Small intestine (tissue), 16 donors: ENCODE data around the gene PRKCQ. TPM values are rescaled to one million over a fixed set of nuclear protein-coding genes. Genes with fewer than 3 reads are reported as not detected.

Experiments
- DNase-seq, 2 donors: peaks; one replicate each; pipeline versions ENCODE4 v3.0.0 to v3.0.0-alpha.2; 2013
- FAIRE-seq: peaks from 2 replicates; lab custom pipeline; 2012; peaks lifted over from hg19 to GRCh38; lab: Jason Lieb, UNC
- H3K27ac ChIP-seq, 3 donors: one replicate each; pipeline ENCODE4 v1.5.1; 2013; ENCODE audit warnings: low read length in 2 of 3, mild to moderate bottlenecking in 2 of 3, control low read depth in 1 of 3, inconsistent platforms in 1 of 3, low read depth in 1 of 3, moderate library complexity in 1 of 3
- H3K27me3 ChIP-seq, 3 donors: one replicate each; pipeline ENCODE4 v1.6.1; 2013; ENCODE audit warnings: low read length in 3 of 3, inconsistent platforms in 1 of 3; ENCODE audit not compliant: control insufficient read depth in 3 of 3, insufficient read depth in 3 of 3
- H3K36me3 ChIP-seq, 3 donors: one replicate each; pipeline ENCODE4 v1.6.1; 2013; ENCODE audit warnings: low read length in 3 of 3, inconsistent platforms in 1 of 3, low read depth in 1 of 3, mild to moderate bottlenecking in 1 of 3, moderate library complexity in 1 of 3; ENCODE audit not compliant: control insufficient read depth in 3 of 3, insufficient read depth in 2 of 3
- H3K4me1 ChIP-seq, 3 donors: one replicate each; pipeline ENCODE4 v1.6.1; 2013; ENCODE audit warnings: low read length in 2 of 3, inconsistent platforms in 1 of 3, low read depth in 1 of 3, mild to moderate bottlenecking in 1 of 3, moderate library complexity in 1 of 3; ENCODE audit not compliant: control insufficient read depth in 3 of 3, insufficient read depth in 2 of 3
- H3K4me3 ChIP-seq, 3 donors: one replicate each; pipeline ENCODE4 v1.5.1; 2013; ENCODE audit warnings: low read length in 3 of 3, control low read depth in 1 of 3, inconsistent platforms in 1 of 3, low read depth in 1 of 3, mild to moderate bottlenecking in 1 of 3, moderate library complexity in 1 of 3
- H3K9me3 ChIP-seq, 2 donors: one replicate each; pipeline ENCODE4 v1.6.1; 2013; ENCODE audit warnings: low read depth in 1 of 2, low read length in 1 of 2; ENCODE audit not compliant: control insufficient read depth in 2 of 2, insufficient read depth in 1 of 2
- WGBS, 3 donors: extraction: QIAGEN DNeasy Blood & Tissue Kit; methylation state at CpG; one replicate each; pipeline ENCODE4 v1.1.7; 2013; 5-methylcytosine and 5-hydroxymethylcytosine counted together
- long read RNA-seq, 10 donors: transcript quantifications; one replicate each; lab custom pipeline, GENCODE V29; 2026
- polyA plus RNA-seq, 4 donors: library from polyadenylated mRNA; stranded (reverse) in 3 of 4; unstranded in 1 of 4; fragments of 200-250 nt in 3 of 4; fragments of 120-200 nt in 1 of 4; gene quantifications; one replicate each; pipeline versions ENCODE4 v1.2.1 to v1.2.3, GENCODE V29; 2013
- donor health status: healthy with polysubstance abuse.
- donor health status: control.
- donor health status: control.
- donor health status: Bipolar disorder and iron deficiency.
- donor health status: healthy.

The PRKCQ gene
- 1 to 10 TPM in 3 of 4 donors, under 1 TPM in 1; 0.91 to 3.4 (median 1.3) TPM for polyA plus RNA-seq
- long read RNA-seq, donor 1, partial matches to known transcripts = 0 of 1 reads
- long read RNA-seq, donor 1, other reads (novel, unspliced or antisense) = 0 of 1 reads
- long read RNA-seq, donor 2 = 0 reads
- long read RNA-seq, donor 3 = 0 reads
- long read RNA-seq, donor 4 = 0 reads
- long read RNA-seq, donor 5, partial matches to known transcripts = 0 of 1 reads
- long read RNA-seq, donor 5, other reads (novel, unspliced or antisense) = 0 of 1 reads
- long read RNA-seq, donor 6 = 0 reads
- long read RNA-seq, donor 7 = 0 reads
- long read RNA-seq, donor 8 = 0 reads
- long read RNA-seq, donor 9 = 0 reads
- long read RNA-seq, donor 10 = 0 reads

DNA sequence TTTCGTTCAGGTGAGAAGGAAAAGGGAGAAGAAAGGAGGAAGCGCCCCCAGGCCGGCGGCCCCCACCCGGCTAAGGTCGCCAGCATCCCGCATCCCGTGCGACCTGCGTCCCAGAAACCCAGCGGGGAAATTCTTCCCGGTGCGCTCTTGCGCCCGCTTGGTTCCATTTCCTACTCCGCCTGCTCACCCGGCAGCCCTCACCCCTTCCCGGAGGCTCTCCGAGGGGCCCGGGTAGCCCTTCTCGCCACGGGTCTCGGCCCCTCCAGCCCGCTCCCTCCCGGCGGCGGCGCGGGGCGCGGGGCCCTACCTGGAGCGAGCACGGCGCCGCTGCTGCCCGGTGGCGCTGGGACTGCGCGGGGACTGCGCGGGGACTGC lies at the start of gene PRKCQ:
PRKCQ (minus strand) TSS at position 373 of the 375 bp plus-strand sequence. CDS start 65,141 bp downstream, outside the sequence.
- DNase-seq (peak; percentile 35 to 88), FAIRE-seq (no peak)
- Histone ChIP-seq H3K36me3 (peaks cover 0 to 3% (median 0%) of the 10 kb centered on the region in 3 donors), H3K4me1 (no peaks in the 10 kb centered on the region), H3K4me3 (peak within 1 kb of the TSS; percentile 58 to 93 (median 83)), H3K9me3 (no peaks in the 10 kb centered on the region), H3K27me3 (peaks cover 0 to 9% (median 0%) of the 10 kb centered on the region in 3 donors), H3K27ac (peak within 1 kb of the TSS; percentile 72 to 77 (median 76))
- WGBS, 3 donors = 0 to 1% (median 1%) methylated on average over 30 to 41 of the region's 41 CpGs

GRCh38 chr10:6625428-6625827 lies 45.4 kb upstream of the PRKCQ start:
- H3K9me3 ChIP-seq = no peaks in the 10 kb centered on the region
- peaks cover 0 to 4% (median 0%) of the 10 kb centered on the region in 3 donors for H3K27me3 ChIP-seq
- H3K27ac ChIP-seq = no peak overlapping the region
- DNase-seq = no peak
- FAIRE-seq = no peak
- no peaks in the 10 kb centered on the region for H3K36me3 ChIP-seq
- H3K4me1 ChIP-seq = no peaks in the 10 kb centered on the region
- no peak overlapping the region for H3K4me3 ChIP-seq
- WGBS, 3 donors = 75 to 87% (median 79%) methylated on average over 4 of the region's 4 CpGs

DNA sequence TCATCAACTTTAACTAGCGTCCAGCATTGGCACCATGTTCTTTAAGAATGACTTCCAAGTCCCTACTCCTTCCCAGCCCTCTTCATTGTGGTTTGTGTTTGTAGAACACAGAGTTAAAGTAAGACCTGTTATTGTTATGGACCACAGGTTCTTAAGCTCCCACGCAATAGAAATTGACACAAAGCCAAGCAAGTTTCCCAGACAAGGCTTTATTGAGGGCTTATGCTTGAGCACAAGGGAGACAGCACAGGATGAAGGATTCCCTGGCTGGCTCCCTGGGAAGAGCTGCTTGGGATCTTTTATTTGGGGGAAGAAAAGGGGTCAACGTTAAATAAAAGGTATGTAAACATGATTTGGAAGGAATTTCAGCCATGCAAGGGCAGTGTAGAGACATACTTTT lies 44.3 kb upstream of the PRKCQ start:
- Histone ChIP-seq H3K27ac (no peak overlapping the region), H3K9me3 (no peaks in the 10 kb centered on the region), H3K4me3 (no peak overlapping the region), H3K36me3 (no peaks in the 10 kb centered on the region), H3K4me1 (no peaks in the 10 kb centered on the region), H3K27me3 (peaks cover 0 to 4% (median 0%) of the 10 kb centered on the region in 3 donors)
- WGBS, 3 donors = 52 to 59% (median 55%) methylated on average over 3 of the region's 3 CpGs
- FAIRE-seq (no peak), DNase-seq (no peak)

DNA sequence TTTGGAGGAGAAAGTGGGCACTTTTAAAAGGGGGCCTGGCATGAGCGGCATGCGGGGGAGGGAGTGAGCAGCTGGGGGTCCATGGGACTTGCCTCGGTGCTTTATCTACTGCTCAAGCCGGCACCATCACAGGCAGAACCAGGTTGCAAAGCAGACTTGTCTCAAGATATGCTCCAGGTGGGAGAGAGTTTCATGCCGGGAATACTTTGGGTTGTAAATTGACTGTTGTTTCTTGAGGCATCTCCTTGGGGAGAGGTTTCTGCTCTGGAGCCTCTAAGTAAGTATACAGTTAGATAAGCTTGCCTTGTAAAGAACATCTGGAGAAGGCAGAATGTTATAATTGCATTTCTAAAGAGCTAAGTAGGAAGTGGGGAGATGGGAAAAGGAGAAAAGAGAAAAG lies 42.8 kb upstream of the PRKCQ start:
- Histone ChIP-seq H3K27me3 (peaks cover 0 to 4% (median 0%) of the 10 kb centered on the region in 3 donors), H3K9me3 (no peaks in the 10 kb centered on the region), H3K4me1 (no peaks in the 10 kb centered on the region), H3K27ac (no peak overlapping the region), H3K36me3 (no peaks in the 10 kb centered on the region), H3K4me3 (no peak overlapping the region)
- DNase-seq (no peak), FAIRE-seq (no peak)
- WGBS, 3 donors = 71 to 84% (median 77%) methylated on average over 5 of the region's 5 CpGs

DNA sequence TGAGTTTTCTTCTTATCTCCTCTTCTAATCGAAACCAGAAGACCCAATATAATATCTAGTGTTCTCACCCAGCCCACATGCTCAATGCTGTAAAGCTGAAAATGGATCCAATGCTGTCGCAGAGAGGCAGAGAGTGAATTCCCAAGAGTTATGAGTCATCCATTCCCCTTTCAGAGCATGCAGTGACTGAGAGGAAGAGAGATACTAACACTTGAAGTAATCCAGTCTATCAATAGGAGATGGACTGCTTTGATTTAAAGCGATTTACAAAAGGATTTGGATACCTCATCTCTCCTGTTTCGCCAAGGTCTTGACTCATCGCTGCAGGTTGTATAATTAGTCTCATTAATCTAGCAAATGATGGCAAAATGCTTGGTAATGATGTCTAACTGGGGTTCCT lies 41.5 kb upstream of the PRKCQ start:
- H3K27me3 ChIP-seq = peaks cover 0 to 4% (median 0%) of the 10 kb centered on the region in 3 donors
- H3K4me1 ChIP-seq = no peaks in the 10 kb centered on the region
- H3K27ac ChIP-seq = no peak overlapping the region
- H3K4me3 ChIP-seq = no peak overlapping the region
- H3K9me3 ChIP-seq = no peaks in the 10 kb centered on the region
- no peak for FAIRE-seq
- H3K36me3 ChIP-seq = no peaks in the 10 kb centered on the region
- 60 to 76% (median 65%) methylated on average over 5 of the region's 5 CpGs for WGBS, 3 donors
- no peak for DNase-seq

DNA sequence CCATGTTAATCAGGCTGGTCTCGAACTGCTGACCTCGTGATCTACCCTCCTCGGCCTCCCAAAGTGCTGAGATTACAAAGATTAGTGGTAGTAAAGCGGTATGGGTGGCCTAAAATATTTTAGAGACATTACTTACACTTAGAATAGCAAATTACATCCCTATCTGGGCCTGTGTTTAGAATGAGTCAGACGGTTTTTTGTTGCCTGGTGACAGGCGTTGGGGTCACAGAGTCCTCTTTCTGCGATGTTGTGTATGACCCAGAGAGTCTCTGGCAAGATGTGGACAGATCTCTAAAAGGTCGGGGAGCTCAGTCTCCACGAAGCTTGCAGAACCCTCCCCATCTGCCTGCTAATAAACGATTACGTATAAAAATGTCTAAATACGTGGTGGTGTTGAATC lies 39.6 kb upstream of the PRKCQ start:
- H3K27me3 ChIP-seq = peaks cover 0 to 4% (median 0%) of the 10 kb centered on the region in 3 donors
- H3K4me1 ChIP-seq = no peaks in the 10 kb centered on the region
- no peak overlapping the region for H3K27ac ChIP-seq
- whole genome bisulfite sequencing, 3 donors = 64 to 73% (median 71%) methylated on average over 12 of the region's 12 CpGs
- H3K9me3 ChIP-seq = no peaks in the 10 kb centered on the region
- no peak for DNase-seq
- H3K36me3 ChIP-seq = no peaks in the 10 kb centered on the region
- no peak overlapping the region for H3K4me3 ChIP-seq
- FAIRE-seq = no peak

DNA sequence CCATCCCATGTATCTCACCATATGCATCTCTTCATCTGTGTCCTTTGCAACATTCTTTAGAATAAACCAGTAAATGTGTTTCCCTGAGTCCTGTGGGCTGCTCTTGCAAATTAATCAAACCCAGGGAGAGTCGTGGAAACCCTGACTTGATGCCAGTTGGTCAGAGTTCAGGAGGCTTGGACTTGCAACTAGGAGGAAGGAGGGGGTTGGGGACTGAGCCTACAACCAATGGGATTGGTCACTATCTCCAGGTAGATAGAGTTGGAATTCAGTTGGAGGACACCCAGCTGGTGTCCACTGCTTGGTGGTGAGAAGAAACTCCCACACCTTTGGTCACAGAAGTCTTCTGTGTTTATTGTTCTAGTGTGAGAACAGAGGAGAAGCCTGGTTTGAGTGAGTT lies 38.3 kb upstream of the PRKCQ start:
- Histone ChIP-seq H3K9me3 (no peaks in the 10 kb centered on the region), H3K36me3 (no peaks in the 10 kb centered on the region), H3K4me1 (no peaks in the 10 kb centered on the region), H3K4me3 (no peak overlapping the region), H3K27ac (no peak overlapping the region), H3K27me3 (no peaks in the 10 kb centered on the region)
- WGBS, 3 donors = 5 to 22% (median 16%) methylated on average over 1 of the region's 1 CpG
- DNase-seq (no peak), FAIRE-seq (no peak)

DNA sequence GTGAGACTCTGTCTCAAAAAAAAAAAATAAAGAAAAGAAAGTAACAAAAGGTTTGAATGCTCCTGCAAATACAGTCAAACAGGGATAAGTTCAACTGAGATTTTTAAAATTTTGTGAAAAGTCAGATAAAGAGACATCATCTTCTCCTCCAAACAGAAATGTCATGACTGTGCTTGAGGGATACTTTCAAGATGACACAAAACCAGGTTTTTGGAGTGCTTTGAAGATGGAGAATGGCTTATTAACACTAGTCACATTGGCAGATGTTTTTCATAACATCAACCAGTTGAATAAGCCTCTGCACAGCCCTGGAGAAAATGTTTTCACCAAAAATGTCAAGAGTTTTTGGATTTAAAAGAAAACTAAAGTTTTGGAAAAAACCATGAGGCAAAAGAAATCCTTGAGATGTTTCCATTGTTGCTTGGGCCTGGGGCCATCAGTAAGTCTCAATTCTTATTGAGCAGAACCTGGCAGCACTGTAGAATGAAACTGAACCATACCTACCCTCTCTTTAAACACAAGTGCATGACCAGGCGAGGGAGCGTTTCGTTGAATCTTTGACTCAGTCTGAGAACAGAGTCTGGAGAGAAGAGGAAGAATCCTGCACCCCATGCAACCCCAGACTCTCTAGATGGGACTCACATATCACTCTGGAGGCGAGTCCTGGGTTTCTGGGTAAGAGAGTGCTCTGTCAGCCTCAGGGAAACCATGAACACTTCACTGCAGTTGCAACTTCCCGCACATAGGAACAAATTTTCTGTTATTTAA lies 37.4 kb upstream of the PRKCQ start:
- Histone ChIP-seq H3K4me3 (no peak overlapping the region), H3K9me3 (no peaks in the 10 kb centered on the region), H3K27ac (no peak overlapping the region), H3K4me1 (no peaks in the 10 kb centered on the region), H3K36me3 (no peaks in the 10 kb centered on the region), H3K27me3 (no peaks in the 10 kb centered on the region)
- no peak for DNase-seq
- 85 to 93% (median 88%) methylated on average over 5 of the region's 5 CpGs for WGBS, 3 donors
- no peak for FAIRE-seq
